Stimulated activated CD8-positive, alpha-beta memory T cell treated with anti-CD3 and anti-CD28 coated beads, Interleukin-7, amount 100 ng/mL, for 1 hour (primary cell): ENCODE measurements around the gene EPHA2.
A peak's percentile ranks its signal among the peaks of the same experiment; 100 is the strongest.

Experiments
- DNase-seq, 2 donors: peaks; one replicate each; pipeline ENCODE4 v3.0.0-alpha.2; 2020; ENCODE audit warnings: low read depth in 2 of 2

EPHA2 gene

DNA sequence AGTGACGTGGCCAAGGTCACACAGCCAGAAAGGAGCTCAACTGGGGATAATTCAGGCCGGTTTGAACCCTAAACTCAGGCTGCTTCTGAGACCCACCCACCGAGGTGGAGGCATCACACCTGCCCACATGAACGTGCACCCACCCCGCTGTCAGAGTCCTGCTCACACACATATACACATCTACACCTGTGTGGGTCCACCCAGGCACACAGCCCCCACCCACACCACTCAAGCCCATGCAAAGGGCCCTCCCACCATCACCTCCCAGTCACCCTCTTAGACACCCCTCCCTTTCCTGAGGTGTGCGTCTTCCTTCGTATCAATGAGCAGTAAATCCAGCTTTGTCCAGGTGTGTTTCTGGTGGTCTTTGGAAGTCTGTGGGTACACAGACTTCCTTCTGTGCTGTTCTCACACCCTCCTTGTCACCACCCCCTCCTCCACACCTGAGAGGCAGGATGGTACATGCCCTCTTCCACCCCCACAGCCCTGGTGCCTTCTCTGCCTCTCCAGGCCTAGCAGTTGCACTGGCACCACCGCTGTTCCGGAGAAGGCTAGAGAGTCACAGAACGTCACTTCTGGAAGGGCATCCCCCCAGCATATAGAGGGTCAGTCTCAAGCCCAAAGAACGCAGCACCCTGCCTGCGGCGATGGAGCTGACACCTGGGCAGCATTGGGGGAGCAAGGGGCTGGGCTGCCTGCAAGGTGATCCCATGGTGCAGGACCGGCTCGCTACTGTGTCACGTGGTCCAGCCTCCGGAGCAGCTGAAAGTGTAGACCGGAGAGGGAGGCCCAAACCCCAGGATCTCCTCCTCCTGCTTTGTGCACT is 63.6 kb downstream of the EPHA2 start:
- DNase-seq, result no peak

DNA sequence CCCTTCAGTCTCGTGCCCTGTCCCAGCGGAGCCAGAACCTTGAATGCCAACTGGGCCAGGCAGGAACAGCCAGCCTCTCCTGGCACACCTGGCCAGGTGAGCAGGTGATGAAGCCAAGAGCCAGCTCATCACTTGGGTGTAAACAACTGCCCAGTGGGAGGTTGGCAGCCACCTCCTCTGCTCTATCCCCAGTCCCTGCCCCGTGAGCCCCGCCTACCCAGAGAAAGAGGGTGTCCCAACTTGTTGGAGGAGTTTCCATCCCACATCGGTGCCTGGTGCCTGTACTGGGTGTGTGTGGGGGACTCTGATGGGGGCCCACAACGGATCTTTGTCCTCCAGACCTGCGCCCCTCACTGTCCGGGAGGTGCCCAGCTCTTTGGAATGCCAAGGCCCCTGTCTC is 64.6 kb downstream of the EPHA2 start:
- DNase-seq, result no peak

DNA sequence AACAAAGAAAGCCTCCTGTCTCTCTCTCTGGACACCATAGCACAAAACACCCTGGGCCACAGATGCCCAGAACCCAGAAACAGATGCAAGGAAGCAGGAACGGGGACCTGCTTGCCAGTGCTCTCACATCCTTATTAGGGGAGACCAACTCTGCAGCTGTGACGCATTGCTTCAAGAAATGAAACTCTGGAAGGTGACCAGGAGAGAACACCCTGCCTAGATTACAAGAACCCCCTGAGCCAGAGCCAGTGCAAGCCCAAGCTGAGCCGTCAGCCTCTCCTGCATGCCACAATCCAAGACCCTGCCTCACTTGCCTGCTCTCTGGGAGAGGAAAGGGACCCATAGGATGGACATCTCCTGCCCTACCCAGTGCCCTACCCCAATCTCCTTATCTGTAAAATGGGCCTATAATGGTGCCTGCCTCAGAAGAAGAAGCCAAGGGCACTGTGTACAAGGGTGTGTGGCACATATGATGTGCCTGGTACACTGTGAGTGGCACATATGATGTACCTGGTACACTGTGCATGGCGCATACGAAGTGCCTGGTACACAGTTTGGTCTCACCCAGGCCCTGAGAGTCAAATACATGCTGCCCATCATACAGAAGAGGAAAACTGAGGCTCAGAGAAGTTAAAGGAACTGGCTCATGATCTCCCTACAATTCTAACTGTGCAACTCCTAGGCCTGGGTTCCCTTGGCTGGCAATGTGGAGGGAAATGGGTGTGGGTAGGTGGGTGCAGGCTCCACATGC is 65.6 kb downstream of the EPHA2 start:
- no peak for DNase-seq

DNA sequence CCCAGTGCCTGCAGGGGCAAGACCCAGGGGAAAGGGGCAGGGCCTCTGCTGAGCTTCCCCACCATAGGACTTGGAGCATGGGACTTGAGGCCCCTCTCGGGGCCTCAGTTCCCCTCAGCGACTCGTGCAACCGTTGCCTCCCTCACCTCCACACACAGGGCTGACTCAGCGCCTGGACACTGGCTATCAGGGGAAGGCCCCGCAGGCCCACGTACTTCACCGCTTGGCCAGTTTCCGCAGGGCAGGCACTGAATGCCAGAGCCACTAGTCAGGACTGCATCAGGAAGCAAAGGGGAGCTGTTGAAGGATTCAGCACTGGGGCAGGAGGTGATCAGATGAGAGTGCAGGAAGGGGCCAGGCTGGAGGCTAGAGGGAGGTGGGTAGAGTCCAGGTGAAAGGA is 66.9 kb downstream of the EPHA2 start:
- no peak for DNase-seq

DNA sequence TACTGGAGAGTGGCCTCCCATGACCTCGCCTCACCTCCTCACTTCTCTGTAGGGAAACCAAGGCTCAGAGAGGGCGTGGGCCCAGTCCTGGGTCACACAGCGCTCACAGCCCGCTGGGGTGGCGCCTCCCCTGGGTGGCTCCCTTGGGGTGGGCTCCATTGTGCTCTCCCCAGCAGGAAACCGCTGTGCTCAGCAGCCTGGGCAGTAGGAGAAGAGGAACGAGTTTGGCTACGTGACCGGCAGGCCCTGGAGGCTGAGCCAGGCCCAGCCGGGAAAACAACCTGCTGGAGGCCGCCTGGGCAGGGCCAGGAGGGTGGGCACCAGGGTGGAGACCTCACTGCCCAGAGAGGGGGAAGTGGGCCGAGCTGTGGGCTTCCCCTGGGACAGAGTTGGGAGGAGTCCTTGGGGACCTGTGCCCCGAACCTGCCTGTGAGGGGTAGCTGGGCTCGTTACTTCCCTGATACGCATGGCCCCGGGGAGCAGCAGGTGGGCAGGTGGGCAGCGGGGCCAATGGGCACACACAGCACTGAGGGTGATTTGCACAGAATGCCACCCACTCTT is 67.4 kb downstream of the EPHA2 start:
- no peak for DNase-seq

DNA sequence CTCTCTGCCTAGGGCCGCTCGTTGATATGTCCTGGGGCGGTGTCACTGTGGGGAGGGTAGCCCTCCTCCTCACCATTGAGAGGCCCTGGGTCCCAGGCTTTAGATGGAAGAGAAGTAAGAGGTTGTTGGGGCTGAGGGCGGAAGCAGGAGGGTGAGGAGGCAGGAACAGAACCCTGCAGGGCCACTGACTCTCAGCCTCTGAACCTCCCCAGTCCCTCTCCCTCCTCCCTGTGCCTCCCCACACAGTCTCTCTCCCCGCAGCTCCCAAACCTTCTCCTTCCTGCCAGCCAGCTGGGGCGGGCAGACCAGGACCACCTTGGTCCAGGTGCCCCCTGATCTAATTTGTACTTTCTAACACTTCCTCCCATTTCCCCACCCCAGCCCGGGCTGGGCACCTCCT is 68.1 kb downstream of the EPHA2 start:
- DNase-seq, result no peak

DNA sequence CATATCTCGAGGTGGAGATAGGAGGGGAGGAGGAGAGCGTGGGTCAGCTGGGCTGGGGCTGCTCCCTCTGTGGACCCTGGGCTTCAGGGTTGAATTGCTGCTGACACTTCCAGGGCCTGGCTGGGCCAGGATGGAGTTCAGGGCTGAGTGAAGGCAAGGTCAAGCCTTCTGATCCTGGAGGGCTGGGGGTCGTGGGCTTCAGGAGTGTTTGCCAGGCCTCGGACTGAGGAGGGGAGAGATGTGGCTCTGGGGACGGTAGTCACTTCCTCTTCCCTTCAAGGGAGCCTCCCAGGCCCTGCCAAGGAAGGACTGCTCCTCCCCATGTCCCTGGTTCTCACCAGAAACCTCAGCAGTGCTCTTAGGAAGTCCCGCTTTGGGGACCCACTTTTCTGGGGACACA is 70.3 kb downstream of the EPHA2 start:
- no peak for DNase-seq

DNA sequence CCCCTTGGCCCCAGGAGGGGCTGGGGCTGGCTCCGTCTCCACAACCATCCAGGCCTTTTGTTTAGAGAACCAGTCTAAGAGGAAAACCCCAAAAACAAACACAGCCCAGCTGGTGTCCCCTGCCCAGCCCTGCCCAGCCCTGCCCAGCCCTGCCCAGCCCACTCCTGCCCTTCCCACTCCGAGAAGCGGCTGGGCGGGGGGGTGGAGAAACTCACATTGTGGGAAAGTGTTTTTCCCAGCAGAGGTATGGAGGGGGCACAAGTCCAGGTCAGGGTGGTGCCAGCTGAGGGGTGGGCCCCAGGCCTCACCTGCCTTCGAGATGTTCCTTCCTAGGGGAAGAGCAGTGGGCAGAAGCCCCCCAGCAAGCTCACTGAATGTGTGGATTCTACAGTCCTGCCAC is 72.4 kb downstream of the EPHA2 start:
- DNase-seq, result no peak

DNA sequence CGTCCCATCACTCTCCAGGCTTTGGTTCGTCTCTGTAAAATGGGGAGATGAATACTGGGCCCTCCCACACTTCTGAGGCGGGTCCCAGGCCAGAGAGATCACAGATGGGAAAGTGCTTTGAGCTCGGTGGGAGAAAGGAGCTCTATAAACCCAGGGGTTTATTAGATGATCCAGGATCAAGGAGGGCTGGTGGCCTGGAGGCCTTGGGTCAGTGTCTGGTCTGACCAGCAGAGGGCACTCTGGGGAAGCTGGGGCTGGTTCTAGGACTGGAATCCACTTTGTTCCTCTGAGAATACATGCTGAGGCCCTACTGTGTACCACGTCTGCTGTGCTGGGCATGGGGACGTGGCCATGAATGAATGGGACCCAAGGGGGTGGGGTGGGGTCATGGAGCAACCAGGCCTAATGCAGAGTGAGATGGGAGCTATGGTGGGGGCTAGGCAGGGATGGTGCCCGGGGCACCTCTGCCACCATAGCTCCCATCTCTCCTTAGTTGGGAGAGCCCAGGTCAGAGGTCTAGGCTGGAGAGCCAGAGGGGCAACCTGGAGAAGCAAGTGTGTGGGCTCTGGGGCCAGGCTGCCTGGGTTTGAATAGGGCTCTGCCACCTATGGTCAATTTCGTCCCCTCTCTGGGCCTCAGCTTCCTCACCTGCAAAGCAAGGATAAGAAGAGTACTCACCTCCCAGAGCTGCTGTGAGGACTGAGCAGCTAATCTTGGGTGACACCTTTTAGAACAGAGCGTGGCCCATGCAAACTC is 73.4 kb downstream of the EPHA2 start:
- peak; percentile 30 to 38 for DNase-seq

DNA sequence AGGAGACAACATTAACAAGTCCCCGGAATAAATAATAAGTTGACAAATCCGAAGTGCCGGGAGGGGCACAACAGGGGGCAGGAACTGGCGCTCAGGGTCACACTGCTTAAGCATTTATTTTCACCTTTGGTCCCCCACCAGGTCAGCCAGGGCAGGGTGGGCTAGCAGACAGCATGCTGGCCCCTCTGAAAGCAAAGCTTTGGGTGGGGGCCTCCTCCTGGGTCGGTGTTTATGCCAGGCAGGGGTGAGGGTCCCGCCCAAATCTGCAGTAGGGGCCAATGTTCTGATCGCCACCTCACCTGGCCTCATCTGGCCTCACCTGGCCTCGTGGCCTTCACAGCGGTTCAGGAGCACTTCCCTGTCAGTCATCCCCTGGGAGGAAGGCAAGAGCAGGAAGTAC is 74.2 kb downstream of the EPHA2 start:
- no peak for DNase-seq

DNA sequence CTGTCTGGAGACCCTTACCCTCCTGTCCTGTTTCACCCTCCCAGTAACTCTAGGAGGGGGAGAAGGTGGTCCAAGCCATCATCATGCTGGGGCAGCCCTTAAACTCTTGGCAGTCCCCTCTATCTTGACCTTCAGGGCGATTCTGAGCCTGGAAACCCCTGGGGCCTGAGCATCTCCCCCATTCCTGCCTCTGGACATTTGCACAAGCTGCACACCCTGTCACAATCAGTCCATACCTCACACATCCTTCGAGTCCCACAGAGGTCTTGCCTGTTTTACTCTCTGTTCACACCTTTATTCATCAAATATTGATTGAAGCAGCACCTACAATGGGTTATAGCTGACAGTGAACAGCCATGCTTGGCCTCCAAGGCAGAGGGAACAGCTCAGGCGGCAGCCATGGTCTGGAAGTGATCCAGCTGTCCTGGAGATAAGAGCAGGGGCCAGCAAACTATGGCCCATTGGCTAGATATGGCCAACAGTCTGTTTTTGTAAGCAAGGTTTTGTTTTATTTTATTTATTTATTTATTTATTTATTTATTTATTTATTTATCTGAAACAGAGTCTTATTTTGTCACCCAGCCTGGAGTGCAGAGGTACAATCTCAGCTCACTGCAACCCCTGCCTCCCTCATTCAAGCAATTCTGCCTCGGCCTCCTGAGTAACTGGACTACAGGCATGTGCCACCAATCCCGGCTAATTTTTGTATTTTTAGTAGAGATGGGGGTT is 75.3 kb downstream of the EPHA2 start:
- DNase-seq, result no peak

DNA sequence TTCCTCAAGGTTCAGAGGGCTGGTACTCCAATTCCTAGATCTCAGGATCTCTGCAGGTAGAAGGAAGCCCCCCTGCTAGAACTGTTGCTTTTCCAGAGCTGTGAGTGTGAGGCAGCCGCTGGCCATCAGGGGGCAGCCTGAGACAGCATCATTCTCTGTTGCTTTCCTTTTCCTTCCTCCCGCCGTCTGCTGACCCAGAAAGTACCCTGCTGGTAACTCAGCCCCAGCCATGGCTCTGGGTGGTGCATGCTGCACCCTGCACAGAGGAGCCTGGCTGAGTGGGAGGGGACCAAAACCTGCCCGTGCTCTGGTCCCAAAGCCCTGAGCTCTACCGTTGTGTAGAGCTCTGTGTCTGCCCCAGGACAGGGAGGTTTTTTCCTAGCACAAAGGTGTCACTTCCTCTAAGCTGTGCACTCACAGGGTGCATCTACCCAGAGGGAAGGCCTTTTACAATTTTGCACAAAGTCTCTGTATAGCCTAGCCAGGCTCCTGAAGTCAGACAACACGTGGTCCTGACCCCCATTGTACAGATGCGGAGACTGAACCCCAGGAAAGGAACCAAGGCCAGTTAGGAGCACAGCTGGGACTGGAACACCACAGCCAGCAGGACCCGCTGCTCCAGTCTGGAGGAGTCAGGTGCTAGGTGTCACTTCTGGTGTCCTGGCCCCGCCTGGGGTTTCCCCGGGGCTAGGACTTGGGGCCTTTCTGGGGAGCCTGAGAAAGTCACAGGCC is 76.8 kb downstream of the EPHA2 start:
- DNase-seq, result peak; percentile 44 to 52

DNA sequence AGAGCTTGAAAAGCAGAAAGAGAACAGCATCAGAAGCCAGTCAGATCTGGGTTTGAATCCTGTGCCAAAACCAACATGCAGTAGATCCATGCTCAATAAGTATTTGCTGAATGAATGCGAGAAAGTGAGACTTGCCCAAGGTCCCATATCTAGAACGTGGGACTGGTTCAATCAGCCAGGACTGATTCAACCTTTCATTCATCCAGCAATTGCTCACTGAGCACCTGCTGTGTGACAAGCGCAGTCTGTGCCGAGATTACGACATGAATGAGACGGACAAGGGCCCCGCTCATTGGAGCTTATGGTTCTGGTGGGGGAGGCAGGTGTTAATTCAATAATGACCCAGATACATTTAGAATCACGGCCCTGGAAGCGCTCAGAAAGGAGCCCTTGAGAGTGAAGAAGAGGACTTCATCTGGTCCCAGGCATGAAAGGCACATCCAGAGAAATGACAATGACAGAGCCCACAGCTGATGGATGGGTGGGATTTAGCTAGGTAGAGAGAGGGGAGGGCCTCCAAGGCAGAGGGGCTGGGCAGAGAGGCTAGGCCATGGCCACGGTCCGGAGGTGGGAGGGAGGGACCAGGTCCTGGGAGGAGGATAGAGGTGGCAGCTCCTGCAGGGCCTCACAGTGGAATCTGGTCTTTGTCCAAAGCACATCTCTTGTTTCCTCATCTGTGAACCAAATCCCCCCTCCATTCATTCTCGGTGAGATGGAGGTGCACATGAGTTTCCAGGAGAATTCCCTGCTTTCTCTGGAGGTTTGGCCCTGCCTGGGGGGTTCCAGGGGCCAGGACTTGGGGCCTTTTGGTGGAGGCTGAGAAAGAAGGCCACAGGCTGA is 78.2 kb downstream of the EPHA2 start:
- no peak for DNase-seq

DNA sequence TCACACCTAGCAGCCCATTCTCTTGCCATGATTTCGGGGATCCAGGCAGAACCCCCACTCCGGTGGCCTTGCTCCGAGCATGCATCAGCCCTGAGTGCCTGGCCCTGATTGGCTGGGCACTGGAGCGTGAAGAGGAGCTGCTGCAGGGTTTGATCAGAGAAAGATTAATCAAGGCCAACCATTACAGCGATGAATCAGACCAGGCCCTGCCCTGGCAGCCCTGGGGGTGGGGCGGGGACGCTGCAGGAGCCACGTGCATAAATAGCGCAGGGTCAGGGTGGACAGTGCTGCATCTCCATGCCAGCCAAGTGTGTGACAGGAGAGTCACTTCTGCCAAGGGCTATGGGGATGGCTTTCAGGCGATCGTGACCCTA is 79.0 kb downstream of the EPHA2 start:
- DNase-seq, result no peak

DNA sequence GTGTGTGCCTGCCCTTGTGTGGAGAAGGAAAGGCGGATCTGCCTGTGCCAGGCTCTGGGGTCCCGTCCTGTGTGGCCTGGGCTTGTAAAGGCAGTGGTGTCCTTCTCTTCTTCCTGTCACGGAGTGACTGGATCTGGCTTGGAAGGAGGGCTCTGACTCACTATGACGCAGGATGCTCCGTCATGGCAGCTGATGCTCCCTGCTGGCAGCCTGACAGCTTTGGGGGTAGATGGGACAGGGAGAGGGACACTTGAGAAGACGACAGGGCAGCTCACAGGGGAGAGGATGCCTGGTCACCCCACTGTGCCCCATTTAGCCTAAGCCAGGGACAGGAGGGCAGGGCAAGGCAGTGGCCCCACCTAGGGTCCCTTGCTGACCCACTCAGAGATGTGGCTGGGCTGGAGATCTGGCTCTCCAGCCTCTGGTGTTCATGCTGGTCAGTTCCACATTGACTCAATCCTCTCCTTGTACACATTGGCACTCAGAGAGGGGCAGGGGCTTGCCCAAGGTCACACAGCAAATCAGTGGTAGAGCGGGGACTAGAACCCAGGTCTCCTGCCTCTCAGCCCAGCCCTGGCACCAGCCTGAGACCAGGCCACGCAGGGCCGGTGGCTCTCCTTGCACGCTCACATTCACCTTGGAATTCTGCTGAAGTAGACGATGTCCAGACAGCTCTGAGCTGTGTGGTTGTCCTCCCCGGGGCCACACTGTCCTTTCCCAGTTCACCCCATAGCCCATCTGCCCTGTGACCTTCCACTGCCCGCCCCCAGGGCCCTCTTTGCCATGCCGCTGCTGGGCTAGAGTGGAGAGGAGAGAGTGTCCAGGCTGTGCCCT is 79.6 kb downstream of the EPHA2 start:
- no peak for DNase-seq

DNA sequence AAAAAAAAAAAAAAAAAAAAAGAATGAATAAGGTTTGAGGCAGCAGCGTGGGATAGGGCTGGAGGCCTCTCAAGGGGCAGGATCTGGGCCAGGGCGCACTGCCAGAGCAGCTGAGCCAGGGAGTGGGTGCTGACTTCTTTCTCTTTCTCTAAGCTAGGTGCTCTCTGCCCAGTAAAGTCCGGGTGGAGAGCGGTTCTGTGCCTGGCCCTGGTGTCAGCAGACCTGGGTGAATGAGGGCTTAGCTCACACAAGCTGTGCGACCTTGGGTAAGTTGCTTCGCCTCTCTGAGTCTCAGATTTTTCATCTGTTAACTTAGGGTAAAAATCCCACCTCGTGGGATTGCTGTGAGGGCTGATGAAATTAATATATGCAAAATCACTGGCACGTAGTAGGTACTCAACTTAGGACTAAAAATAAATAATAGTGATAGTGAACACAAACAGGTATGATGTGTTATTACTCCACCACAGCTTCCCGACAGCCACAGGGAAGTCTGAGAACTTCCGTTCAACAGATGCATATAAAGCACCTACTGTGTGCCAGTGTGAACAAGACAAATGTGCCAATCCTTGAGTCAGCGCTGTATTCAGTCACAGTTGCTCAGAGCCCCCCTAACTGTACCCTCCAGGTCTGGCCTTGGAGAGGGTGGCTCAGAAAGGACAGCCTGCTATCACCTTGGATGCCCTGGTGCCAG is 80.4 kb downstream of the EPHA2 start:
- DNase-seq, result no peak
